PC-3 (cell line): ENCODE data around the gene CTNNBIP1. TPM values are rescaled to one million over a fixed set of nuclear protein-coding genes. Genes with fewer than 3 reads are reported as not detected.

ENCODE experiments used
- ATAC-seq: fragments of 200-7000 bp; cut with Tn5 transposase; 2 replicates; pipeline ENCODE4 v1.9.1; 2020; ENCODE audit warnings: mild to moderate bottlenecking, moderate library complexity
- BruUV-seq: library from RNA; stranded (reverse); fragments of 400-500 nt; replicated peaks from 2 replicates; lab custom pipeline; 2021; lab: Mats Ljungman, UMichigan
- CTCF ChIA-PET: fragments of 300-600 bp; sonication (Branson Sonifier 250); formaldehyde crosslinking; loops from one replicate; lab custom pipeline; 2022; ENCODE audit warnings: antibody characterized with exemption; lab: Charles Lee
- POLR2A ChIA-PET: fragments of 300-600 bp; sonication (Branson Sonifier 250); formaldehyde crosslinking; loops from one replicate; lab custom pipeline; 2022; ENCODE audit warnings: antibody characterized with exemption; ENCODE audit not compliant: unreplicated experiment; lab: Charles Lee
- DNase-seq: peaks from one replicate; pipeline ENCODE4 v3.0.0-alpha.2; 2015
- H2AFZ ChIP-seq: fragments of 300-600 bp; sonication (generic); 2 replicates; pipeline ENCODE4 v1.6.0; 2016; ENCODE audit warnings: antibody characterized with exemption, low read length
- H3F3A ChIP-seq: fragments of 300-600 bp; sonication (generic); one replicate; pipeline ENCODE4 v1.6.0; 2017; ENCODE audit warnings: antibody characterized with exemption, low read length, control low read depth, mild to moderate bottlenecking; ENCODE audit not compliant: unreplicated experiment
- H3K27ac ChIP-seq: fragments of 300-600 bp; sonication (generic); 2 replicates; pipeline ENCODE4 v1.5.1; 2016; ENCODE audit warnings: mild to moderate bottlenecking, low read length
- H3K27me3 ChIP-seq: fragments of 300-600 bp; sonication (generic); 2 replicates; pipeline ENCODE4 v1.6.1; 2016; ENCODE audit warnings: low read length, mixed read lengths
- H3K36me3 ChIP-seq: fragments of 300-600 bp; sonication (generic); 2 replicates; pipeline ENCODE4 v1.6.1; 2016; ENCODE audit warnings: low read depth, mixed run types, low read length, mixed read lengths
- H3K4me1 ChIP-seq: fragments of 300-600 bp; sonication (generic); 2 replicates; pipeline ENCODE4 v1.5.1; 2016; ENCODE audit warnings: low read length; ENCODE audit not compliant: insufficient read depth
- H3K4me2 ChIP-seq: fragments of 300-600 bp; sonication (generic); 2 replicates; pipeline ENCODE4 v1.6.0; 2016; ENCODE audit warnings: low read length
- H3K4me3 ChIP-seq: fragments of 300-600 bp; sonication (generic); 2 replicates; pipeline ENCODE4 v1.5.1; 2016; ENCODE audit warnings: mild to moderate bottlenecking, low read length, mixed read lengths
- H3K79me2 ChIP-seq: fragments of 300-600 bp; sonication (generic); 2 replicates; pipeline ENCODE4 v1.6.1; 2017; ENCODE audit warnings: low read length, mixed read lengths
- H3K9ac ChIP-seq: fragments of 300-600 bp; sonication (generic); 2 replicates; pipeline ENCODE4 v1.6.0; 2016; ENCODE audit warnings: mild to moderate bottlenecking, low read length
- H3K9me2 ChIP-seq: fragments of 300-600 bp; sonication (generic); replicated peaks from 2 replicates; pipeline ENCODE4 v1.6.1; 2016; ENCODE audit warnings: mixed run types, low read length, mixed read lengths
- H3K9me3 ChIP-seq: fragments of 300-600 bp; sonication (generic); 2 replicates; pipeline ENCODE4 v1.6.1; 2016; ENCODE audit warnings: low read length, mixed read lengths
- H4K20me1 ChIP-seq: fragments of 300-600 bp; sonication (generic); 2 replicates; pipeline ENCODE4 v1.6.1; 2016; ENCODE audit warnings: low read length, mixed read lengths
- CTCF ChIP-seq: fragments of 300-600 bp; sonication (generic); conservative IDR thresholded peaks from 2 replicates; pipeline ENCODE4 v1.5.1; 2017; ENCODE audit warnings: antibody characterized with exemption, low read depth, mild to moderate bottlenecking, low read length
- EZH2 ChIP-seq: fragments of 300-600 bp; sonication (generic); IDR thresholded peaks from one replicate; pipeline ENCODE4 v1.6.1; 2017; ENCODE audit warnings: antibody characterized with exemption, mild to moderate bottlenecking, low read length; ENCODE audit not compliant: unreplicated experiment
- EZH2phosphoT487 ChIP-seq: fragments of 300-600 bp; sonication (generic); IDR thresholded peaks from 2 replicates; pipeline ENCODE4 v1.6.1; 2018; ENCODE audit warnings: mild to moderate bottlenecking, antibody characterized with exemption, low read length, borderline replicate concordance
- intact Hi-C: fragments of 100-400 bp; cut with micrococcal nuclease; formaldehyde crosslinking; loops from 2 replicates; pipeline ENCODE4 v1.9.0; 2023
- total RNA-seq: library from RNA; depleted of rRNA; stranded (reverse); fragments of >200 nt; gene quantifications from 2 replicates; pipeline ENCODE4 v1.2.3, GENCODE V29; 2014

Gene CTNNBIP1
- total RNA-seq, 1 experiment from 2014 or later, result 78.1 TPM

DNA sequence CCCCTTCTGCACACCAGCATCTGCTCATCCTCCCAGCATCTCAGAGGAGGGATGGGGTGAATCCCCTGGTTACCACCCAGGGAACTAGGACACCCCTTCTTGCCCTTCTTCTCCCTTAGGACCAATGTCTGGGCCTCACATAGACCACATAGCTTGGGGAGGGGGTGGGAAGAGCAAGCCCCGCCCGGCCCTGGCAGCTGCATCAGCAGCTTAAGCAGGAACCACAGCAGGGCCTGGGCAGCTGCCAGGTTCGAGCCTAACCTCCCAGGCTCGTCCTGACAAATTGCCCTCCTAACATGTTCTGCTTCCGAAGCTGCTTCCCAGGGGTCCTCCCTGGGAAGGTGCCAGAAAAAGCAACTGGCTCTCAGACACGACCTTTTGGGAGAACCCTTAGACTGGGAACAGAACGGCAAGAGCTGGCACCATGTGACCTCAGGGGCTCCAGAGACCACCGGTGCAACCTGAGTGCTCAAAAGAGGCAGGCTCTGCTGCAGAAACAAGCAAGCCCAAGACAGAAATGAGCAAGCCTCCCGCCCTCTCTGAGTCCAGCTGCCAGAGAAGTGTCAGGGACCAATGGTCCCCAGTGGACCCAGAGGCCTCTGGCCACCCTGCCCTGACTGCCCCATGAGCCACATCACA is 67.9 kb downstream of the CTNNBIP1 start:
- Histone ChIP-seq H2AFZ (no peak overlapping the region), H4K20me1 (no peaks in the 10 kb centered on the region), H3K27ac (no peak overlapping the region), H3K79me2 (no peaks in the 10 kb centered on the region), H3K9me2 (no peaks in the 10 kb centered on the region), H3K4me3 (no peak overlapping the region), H3K9ac (no peak overlapping the region), H3F3A (no peaks in the 10 kb centered on the region), H3K9me3 (no peaks in the 10 kb centered on the region), H3K36me3 (no peaks in the 10 kb centered on the region), H3K4me2 (no peak overlapping the region), H3K27me3 (no peaks in the 10 kb centered on the region), H3K4me1 (peaks cover 25% of the 10 kb centered on the region)
- ChIA-PET CTCF (no interaction called here), POLR2A (no interaction called here)
- no peak for ATAC-seq
- intact Hi-C loops, result no loop called here
- DNase-seq, result no peak
- no TSS peak for BruUV-seq
- TF ChIP-seq EZH2phosphoT487 (no peak), EZH2 (no peak), CTCF (no peak)

DNA sequence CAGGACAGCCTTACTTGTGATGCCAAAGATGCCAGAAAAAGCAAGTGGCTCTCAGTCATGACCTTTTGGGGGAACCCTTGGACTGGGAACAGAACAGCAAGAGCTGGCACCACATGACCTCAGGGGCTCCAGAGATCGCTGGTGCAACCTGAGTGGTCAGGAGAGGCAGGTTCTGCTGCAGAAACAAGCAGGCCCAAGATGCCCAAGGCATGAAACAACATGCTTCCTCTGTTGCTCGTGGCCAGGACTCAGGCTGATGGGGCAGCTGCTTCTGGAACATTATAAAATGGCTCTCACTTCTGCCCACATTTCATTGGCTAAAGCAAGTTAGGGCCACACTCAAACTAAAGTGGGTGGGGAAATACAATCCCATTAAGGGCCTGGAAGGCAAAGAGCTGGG is 68.6 kb downstream of the CTNNBIP1 start:
- no peak for ATAC-seq
- Histone ChIP-seq H3F3A (no peaks in the 10 kb centered on the region), H3K9ac (no peak overlapping the region), H3K9me2 (no peaks in the 10 kb centered on the region), H3K27me3 (no peaks in the 10 kb centered on the region), H3K9me3 (no peaks in the 10 kb centered on the region), H3K4me3 (no peak overlapping the region), H3K4me1 (peaks cover 32% of the 10 kb centered on the region), H3K36me3 (no peaks in the 10 kb centered on the region), H4K20me1 (no peaks in the 10 kb centered on the region), H3K79me2 (no peaks in the 10 kb centered on the region), H3K4me2 (no peak overlapping the region), H2AFZ (no peak overlapping the region), H3K27ac (no peak overlapping the region)
- TF ChIP-seq CTCF (no peak), EZH2phosphoT487 (no peak), EZH2 (no peak)
- BruUV-seq, result no TSS peak
- CTCF ChIA-PET, result no interaction called here
- intact Hi-C loops, result no loop called here
- no peak for DNase-seq
- POLR2A ChIA-PET, result no interaction called here

- H3K4me1 ChIP-seq, result peaks cover 44% of the 10 kb centered on the region
These were observed 69.9 kb downstream of the CTNNBIP1 start for GRCh38 chr1:9840176-9840575.

More at GRCh38 chr1:9840176-9840575, 69.9 kb downstream of the CTNNBIP1 start:
- Histone ChIP-seq H4K20me1 (no peaks in the 10 kb centered on the region), H3K9me3 (no peaks in the 10 kb centered on the region), H3F3A (no peaks in the 10 kb centered on the region), H3K27me3 (no peaks in the 10 kb centered on the region), H3K36me3 (no peaks in the 10 kb centered on the region), H3K79me2 (no peaks in the 10 kb centered on the region), H2AFZ (no peak overlapping the region), H3K4me2 (no peak overlapping the region), H3K27ac (no peak overlapping the region), H3K9me2 (no peaks in the 10 kb centered on the region), H3K9ac (no peak overlapping the region), H3K4me3 (no peak overlapping the region)
- intact Hi-C loops, result no loop called here
- no TSS peak for BruUV-seq
- ChIA-PET CTCF (no interaction called here), POLR2A (no interaction called here)
- no peak for ATAC-seq
- DNase-seq, result no peak
- no peak for TF ChIP-seq CTCF
- no peak for TF ChIP-seq EZH2phosphoT487
- TF ChIP-seq EZH2, result no peak
